ENCODE results near the gene SLC44A1. TPM values are rescaled to one million over a fixed set of nuclear protein-coding genes. Genes with fewer than 3 reads are reported as not detected.

The SLC44A1 gene
- polyA plus RNA-seq, 3 donors = 6.9 to 52.1 (median 46.5) TPM

DNA sequence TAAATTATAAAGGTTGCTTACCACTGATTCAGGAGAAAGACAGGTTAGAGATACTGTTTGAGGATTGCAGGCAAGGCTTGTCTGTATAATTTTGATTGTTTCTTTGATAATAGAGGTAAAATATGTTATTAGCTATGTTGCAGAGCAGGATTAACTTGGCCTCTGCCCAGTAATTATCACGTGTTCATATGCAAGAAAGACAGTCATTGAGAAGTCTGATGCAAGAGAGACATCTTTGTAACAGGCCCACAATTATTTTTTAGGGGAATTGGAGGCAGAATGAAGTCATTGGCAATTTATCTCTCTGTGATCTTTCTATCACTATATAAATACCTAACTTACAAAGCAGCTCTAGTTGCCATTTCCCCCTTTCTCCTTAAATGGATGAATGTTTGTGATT, 46.0 kb downstream of the SLC44A1 start:
- no peak overlapping the region for H3K4me3 ChIP-seq (replicated peaks in 1 of 3; ENCODE audit: low read depth in 2 of 3, low read length in 3 of 3)
- no peaks in the 10 kb centered on the region for H3K36me3 ChIP-seq (replicated peaks in 1 of 2; ENCODE audit: control insufficient read depth in 1 of 2, insufficient read depth in 2 of 2, low read length in 2 of 2)
- Mint-ChIP-seq H3K36me3 (peaks cover 2% of the 10 kb centered on the region in 2 donors), H3K27me3 (ENCODE audit: low read depth in 3 of 3) (no peaks in the 10 kb centered on the region), H3K9me3 (no peaks in the 10 kb centered on the region), H3K4me3 (no peak overlapping the region), H3K27ac (peak overlapping the region in 2 of 7 donors; percentile 46 to 63), H3K4me1 (peaks cover 50% of the 10 kb centered on the region)
- TF ChIP-seq, protein P1, sequence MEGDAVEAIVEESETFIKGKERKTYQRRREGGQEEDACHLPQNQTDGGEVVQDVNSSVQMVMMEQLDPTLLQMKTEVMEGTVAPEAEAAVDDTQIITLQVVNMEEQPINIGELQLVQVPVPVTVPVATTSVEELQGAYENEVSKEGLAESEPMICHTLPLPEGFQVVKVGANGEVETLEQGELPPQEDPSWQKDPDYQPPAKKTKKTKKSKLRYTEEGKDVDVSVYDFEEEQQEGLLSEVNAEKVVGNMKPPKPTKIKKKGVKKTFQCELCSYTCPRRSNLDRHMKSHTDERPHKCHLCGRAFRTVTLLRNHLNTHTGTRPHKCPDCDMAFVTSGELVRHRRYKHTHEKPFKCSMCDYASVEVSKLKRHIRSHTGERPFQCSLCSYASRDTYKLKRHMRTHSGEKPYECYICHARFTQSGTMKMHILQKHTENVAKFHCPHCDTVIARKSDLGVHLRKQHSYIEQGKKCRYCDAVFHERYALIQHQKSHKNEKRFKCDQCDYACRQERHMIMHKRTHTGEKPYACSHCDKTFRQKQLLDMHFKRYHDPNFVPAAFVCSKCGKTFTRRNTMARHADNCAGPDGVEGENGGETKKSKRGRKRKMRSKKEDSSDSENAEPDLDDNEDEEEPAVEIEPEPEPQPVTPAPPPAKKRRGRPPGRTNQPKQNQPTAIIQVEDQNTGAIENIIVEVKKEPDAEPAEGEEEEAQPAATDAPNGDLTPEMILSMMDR (IDR thresholded peaks at IDR 0.05) = no peak
- no peak overlapping the region for H3K4me2 ChIP-seq (replicated peaks; ENCODE audit: extremely low read depth, low read length, poor library complexity, severe bottlenecking)
- H3K79me2 ChIP-seq (ENCODE audit: insufficient read depth, low read length) = peaks cover 99% of the 10 kb centered on the region
- no peaks in the 10 kb centered on the region for H4K20me1 ChIP-seq (ENCODE audit: insufficient read depth, low read length)
- intact Hi-C loops (cut with micrococcal nuclease) = loop anchor here in 1 of 2 donors (5.0 kb wide), 1 partner anchor 43 kb away; no protein-coding TSS in a partner anchor
- no peak overlapping the region for H3K9ac ChIP-seq (ENCODE audit: insufficient read depth, low read length, poor library complexity, severe bottlenecking)
- H3K4me1 ChIP-seq (ENCODE audit: control insufficient read depth in 1 of 2, insufficient read depth in 2 of 2, low read length in 2 of 2) = peaks cover 22 to 25% of the 10 kb centered on the region in 2 donors
- peak overlapping the region in 1 of 2 donors; percentile 39 for H3K27ac ChIP-seq (ENCODE audit: low read depth in 1 of 2, low read length in 2 of 2)
- 0% methylated on average over 1 of the region's 1 CpG for WGBS (ENCODE audit: insufficient coverage)
- no peaks in the 10 kb centered on the region for H3K9me3 ChIP-seq (replicated peaks in 1 of 2; ENCODE audit: control insufficient read depth in 1 of 2, insufficient read depth in 1 of 2, low read length in 2 of 2)
- no peak overlapping the region for H2AFZ ChIP-seq (ENCODE audit: insufficient read depth, low read depth, low read length, poor library complexity, severe bottlenecking)
- no peaks in the 10 kb centered on the region for H3K27me3 ChIP-seq (ENCODE audit: control insufficient read depth in 2 of 2, insufficient read depth in 2 of 2, low read length in 2 of 2)
- DNase-seq = peak; percentile 23 to 60 (median 51)

DNA sequence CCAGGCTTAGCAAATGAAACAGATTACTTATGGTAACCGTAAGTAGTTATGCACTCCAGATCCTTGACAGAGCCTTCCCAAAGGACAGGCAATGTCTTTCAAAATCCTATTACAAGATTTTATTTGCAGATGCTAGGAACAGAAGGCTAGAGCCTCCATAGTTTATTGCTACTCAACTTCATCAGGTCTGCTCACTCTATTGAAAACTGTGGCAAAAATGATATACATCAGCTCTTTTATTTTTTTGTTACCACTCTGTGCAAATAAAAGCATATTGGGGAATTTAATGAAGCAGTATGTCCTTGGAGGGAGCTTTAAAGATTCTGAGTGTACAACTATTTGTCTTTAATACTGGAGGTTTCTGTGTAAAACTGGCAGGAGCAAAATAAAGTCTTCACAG, 46.5 kb downstream of the SLC44A1 start:
- intact Hi-C loops (cut with micrococcal nuclease) = loop anchor here in 1 of 2 donors (5.0 kb wide), 1 partner anchor 44 kb away; no protein-coding TSS in a partner anchor

More for the DNA sequence above, 46.5 kb downstream of the SLC44A1 start:
- H3K36me3 Mint-ChIP-seq = peaks cover 1 to 2% of the 10 kb centered on the region in 2 donors
- H3K4me1 ChIP-seq (ENCODE audit: control insufficient read depth in 1 of 2, insufficient read depth in 2 of 2, low read length in 2 of 2) = peaks cover 22 to 25% of the 10 kb centered on the region in 2 donors
- H3K27me3 ChIP-seq (ENCODE audit: control insufficient read depth in 2 of 2, insufficient read depth in 2 of 2, low read length in 2 of 2) = no peaks in the 10 kb centered on the region
- peak overlapping the region in 4 of 7 donors; percentile 3 to 81 (median 66) for H3K27ac Mint-ChIP-seq
- no peak overlapping the region for H3K4me3 Mint-ChIP-seq
- no peak overlapping the region for H3K4me3 ChIP-seq (replicated peaks in 1 of 3; ENCODE audit: low read depth in 2 of 3, low read length in 3 of 3)
- no peak overlapping the region for H3K4me2 ChIP-seq (replicated peaks; ENCODE audit: extremely low read depth, low read length, poor library complexity, severe bottlenecking)
- WGBS (ENCODE audit: insufficient coverage) = 100% methylated on average over 1 of the region's 1 CpG
- H3K9ac ChIP-seq (ENCODE audit: insufficient read depth, low read length, poor library complexity, severe bottlenecking) = no peak overlapping the region
- H3K79me2 ChIP-seq (ENCODE audit: insufficient read depth, low read length) = peaks cover 99% of the 10 kb centered on the region
- no peaks in the 10 kb centered on the region for H3K27me3 Mint-ChIP-seq (ENCODE audit: low read depth in 3 of 3)
- no peaks in the 10 kb centered on the region for H4K20me1 ChIP-seq (ENCODE audit: insufficient read depth, low read length)
- peaks cover 50% of the 10 kb centered on the region for H3K4me1 Mint-ChIP-seq
- peak overlapping the region in 1 of 2 donors; percentile 39 for H3K27ac ChIP-seq (ENCODE audit: low read depth in 1 of 2, low read length in 2 of 2)
- H3K36me3 ChIP-seq (replicated peaks in 1 of 2; ENCODE audit: control insufficient read depth in 1 of 2, insufficient read depth in 2 of 2, low read length in 2 of 2) = no peaks in the 10 kb centered on the region
- no peaks in the 10 kb centered on the region for H3K9me3 ChIP-seq (replicated peaks in 1 of 2; ENCODE audit: control insufficient read depth in 1 of 2, insufficient read depth in 1 of 2, low read length in 2 of 2)
- no peak overlapping the region for H2AFZ ChIP-seq (ENCODE audit: insufficient read depth, low read depth, low read length, poor library complexity, severe bottlenecking)
- TF ChIP-seq, protein P1 (IDR thresholded peaks at IDR 0.05) = no peak
- no peak for DNase-seq
- no peaks in the 10 kb centered on the region for H3K9me3 Mint-ChIP-seq
